IMR-90 (cell line): ENCODE measurements around the gene NDUFV3.
"Not testable (repeated sequence)": the region's sequence is repeated elsewhere in the genome, so short reads cannot be mapped to it uniquely, and the experiment has no call there.

ENCODE experiments used
- FOS ChIP-seq: fragments of 150-350 bp; IDR thresholded peaks from 2 replicates; pipeline ENCODE4 v1.6.1; 2016; ENCODE audit warnings: low read depth, low read length
- MXI1 ChIP-seq: IDR thresholded peaks from 2 replicates; pipeline ENCODE4 v1.6.1; 2012; ENCODE audit warnings: low read depth, mild to moderate bottlenecking, low read length, moderate library complexity, borderline replicate concordance
- POLR2A ChIP-seq: IDR thresholded peaks from 2 replicates; pipeline ENCODE4 v1.6.1; 2012; ENCODE audit warnings: mild to moderate bottlenecking, low read depth, low read length
- RCOR1 ChIP-seq: IDR thresholded peaks from 2 replicates; pipeline ENCODE4 v1.6.1; 2012; ENCODE audit warnings: mild to moderate bottlenecking, low read length, improper control_type of control experiment; ENCODE audit not compliant: insufficient replicate concordance
- SMC3 ChIP-seq: fragments of 150-350 bp; IDR thresholded peaks from 2 replicates; pipeline ENCODE4 v1.6.1; 2016; ENCODE audit warnings: low read depth, mild to moderate bottlenecking, antibody characterized with exemption, low read length, moderate library complexity
- TF ChIP-seq, protein P1 (sequence below): conservative IDR thresholded peaks from 2 replicates; pipeline ENCODE4 v1.5.1; 2012; ENCODE audit warnings: mild to moderate bottlenecking, low read depth, low read length, improper control_type of control experiment

DNA sequence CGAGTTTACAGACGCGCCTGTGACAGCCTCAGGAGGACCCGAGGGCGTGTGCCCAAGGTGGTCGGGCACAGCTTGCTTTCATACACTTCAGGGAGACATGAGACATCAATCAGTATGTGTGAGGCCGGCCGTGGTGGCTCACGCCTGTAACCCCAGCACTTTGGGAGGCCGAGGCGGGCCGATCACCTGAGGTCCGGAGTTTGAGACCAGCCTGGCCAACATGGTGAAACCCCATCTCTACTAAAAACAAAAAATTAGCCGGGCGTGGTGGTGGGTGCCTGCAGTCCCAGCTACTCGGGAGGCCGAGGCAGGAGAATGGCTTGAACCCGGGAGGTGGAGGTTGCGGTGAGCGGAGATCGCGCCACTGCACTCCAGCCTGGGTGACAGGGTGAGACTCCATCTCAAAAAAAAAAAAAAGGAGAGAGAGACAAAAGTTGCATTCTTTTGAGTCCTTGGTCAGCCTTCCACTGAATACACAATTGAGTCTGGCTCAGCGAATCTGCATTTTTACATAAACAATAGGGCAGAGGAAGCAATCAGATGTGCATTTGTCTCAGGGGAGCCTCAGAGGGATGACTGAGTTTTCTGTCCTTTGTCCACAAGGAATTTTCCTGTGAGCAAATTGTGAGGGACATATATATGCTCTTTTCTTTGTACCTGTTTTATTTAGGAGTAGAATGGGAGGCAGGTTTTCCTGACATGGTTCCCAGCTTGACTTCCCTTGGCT is 34.5 kb downstream of the NDUFV3 start:
- TF ChIP-seq, protein P1, sequence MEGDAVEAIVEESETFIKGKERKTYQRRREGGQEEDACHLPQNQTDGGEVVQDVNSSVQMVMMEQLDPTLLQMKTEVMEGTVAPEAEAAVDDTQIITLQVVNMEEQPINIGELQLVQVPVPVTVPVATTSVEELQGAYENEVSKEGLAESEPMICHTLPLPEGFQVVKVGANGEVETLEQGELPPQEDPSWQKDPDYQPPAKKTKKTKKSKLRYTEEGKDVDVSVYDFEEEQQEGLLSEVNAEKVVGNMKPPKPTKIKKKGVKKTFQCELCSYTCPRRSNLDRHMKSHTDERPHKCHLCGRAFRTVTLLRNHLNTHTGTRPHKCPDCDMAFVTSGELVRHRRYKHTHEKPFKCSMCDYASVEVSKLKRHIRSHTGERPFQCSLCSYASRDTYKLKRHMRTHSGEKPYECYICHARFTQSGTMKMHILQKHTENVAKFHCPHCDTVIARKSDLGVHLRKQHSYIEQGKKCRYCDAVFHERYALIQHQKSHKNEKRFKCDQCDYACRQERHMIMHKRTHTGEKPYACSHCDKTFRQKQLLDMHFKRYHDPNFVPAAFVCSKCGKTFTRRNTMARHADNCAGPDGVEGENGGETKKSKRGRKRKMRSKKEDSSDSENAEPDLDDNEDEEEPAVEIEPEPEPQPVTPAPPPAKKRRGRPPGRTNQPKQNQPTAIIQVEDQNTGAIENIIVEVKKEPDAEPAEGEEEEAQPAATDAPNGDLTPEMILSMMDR = not testable (repeated sequence)
- TF ChIP-seq POLR2A, FOS, MXI1, SMC3, RCOR1: not testable (repeated sequence)
